Upper lobe of left lung (tissue), 6 donors: ENCODE data around the gene FBXL13. TPM values are rescaled to one million over a fixed set of nuclear protein-coding genes. Genes with fewer than 3 reads are reported as not detected.
"Not testable (repeated sequence)": the region's sequence is repeated elsewhere in the genome, so short reads cannot be mapped to it uniquely, and the experiment has no call there.

Source experiments
- ATAC-seq, 2 donors: fragments of 200-7000 bp; cut with Tn5 transposase; one replicate each; pipeline ENCODE4 v1.9.1; 2022; ENCODE audit warnings: mild to moderate bottlenecking in 2 of 2, moderate library complexity in 2 of 2; ENCODE audit not compliant: low FRiP score in 2 of 2
- DNase-seq, 2 donors: peaks; one replicate each; pipeline ENCODE4 v3.0.0-alpha.2; 2019 to 2020
- H3K27ac ChIP-seq, 4 donors: fragments of 200-600 bp; sonication (generic); one replicate each; pipeline ENCODE4 v1.5.1; 2016 to 2019
- H3K27me3 ChIP-seq, 4 donors: fragments of 200-600 bp; sonication (generic); one replicate each; pipeline ENCODE4 v1.5.1; 2017 to 2019
- H3K36me3 ChIP-seq, 4 donors: fragments of 200-600 bp; sonication (generic); one replicate each; pipeline ENCODE4 v1.5.1; 2016 to 2019
- H3K4me1 ChIP-seq, 4 donors: fragments of 200-600 bp; sonication (generic); one replicate each; pipeline ENCODE4 v1.5.1; 2018 to 2019
- H3K4me3 ChIP-seq, 4 donors: fragments of 200-600 bp; sonication (generic); one replicate each; pipeline ENCODE4 v1.5.1; 2017 to 2019; ENCODE audit warnings: mild to moderate bottlenecking in 2 of 4, moderate library complexity in 1 of 4
- H3K9me3 ChIP-seq, 4 donors: fragments of 200-600 bp; sonication (generic); one replicate each; pipeline ENCODE4 v1.5.1; 2018 to 2019
- CTCF ChIP-seq, 6 experiments: fragments of 450-650 bp in 4 of 6; fragments of 200-600 bp in 2 of 6; sonication (generic) in 2 of 6; IDR thresholded peaks; one replicate each; pipeline ENCODE4 v1.5.1; 2016 to 2019; ENCODE audit warnings: antibody characterized with exemption in 6 of 6
- EP300 ChIP-seq, 4 donors: sonication (generic); formaldehyde crosslinking; IDR thresholded peaks; one replicate each; pipeline ENCODE4 v1.5.1; 2017; ENCODE audit warnings: antibody characterized with exemption in 4 of 4, control low read depth in 2 of 4
- POLR2A ChIP-seq, 4 donors: fragments of 450-650 bp; IDR thresholded peaks; one replicate each; pipeline ENCODE4 v1.5.1; 2016 to 2017; ENCODE audit warnings: antibody characterized with exemption in 4 of 4, mild to moderate bottlenecking in 2 of 4
- POLR2AphosphoS5 ChIP-seq, 2 donors: sonication (generic); formaldehyde crosslinking; IDR thresholded peaks; one replicate each; pipeline ENCODE4 v1.5.1; 2017; ENCODE audit warnings: antibody characterized with exemption in 2 of 2
- whole genome bisulfite sequencing, 2 donors: methylation state at CpG; one replicate each; pipeline ENCODE4 v1.1.5; 2017 to 2018; 5-methylcytosine and 5-hydroxymethylcytosine counted together
- total RNA-seq, 6 donors: library from RNA; depleted of rRNA in 4 of 6; stranded (reverse); fragments of >200 nt in 4 of 6; gene quantifications; one replicate each; pipeline versions ENCODE4 v1.1.0 to v1.2.1, GENCODE V29; 2016 to 2021
- donor health status: DM: no; HTN: no; CAD: no; lungs with moderate emphysema.
- donor health status: DM: no; HTN: yes; CAD: no; lungs with severe emphysema.

Gene FBXL13
- total RNA-seq, 6 donors from 2014 or later = 1.6 to 11.6 (median 2.9) TPM

- H3K36me3 ChIP-seq = no peaks in the 10 kb centered on the region
- H3K27ac ChIP-seq = no peak overlapping the region
- 67 to 75% methylated on average over 1 of the region's 1 CpG for WGBS, 2 donors
- DNase-seq (no peak), ATAC-seq (no peak)
- TF ChIP-seq POLR2A (IDR thresholded peaks at IDR 0.05) (no peak), CTCF (IDR thresholded peaks at IDR 0.05) (no peak), EP300 (IDR thresholded peaks at IDR 0.05) (no peak), POLR2AphosphoS5 (IDR thresholded peaks at IDR 0.05) (no peak)
- H3K4me3 ChIP-seq = no peak overlapping the region
- no peaks in the 10 kb centered on the region for H3K27me3 ChIP-seq
- no peaks in the 10 kb centered on the region for H3K9me3 ChIP-seq
- no peaks in the 10 kb centered on the region for H3K4me1 ChIP-seq
Measured at GRCh38 chr7:103031781-103032180, 42.8 kb downstream of the FBXL13 start.

DNA sequence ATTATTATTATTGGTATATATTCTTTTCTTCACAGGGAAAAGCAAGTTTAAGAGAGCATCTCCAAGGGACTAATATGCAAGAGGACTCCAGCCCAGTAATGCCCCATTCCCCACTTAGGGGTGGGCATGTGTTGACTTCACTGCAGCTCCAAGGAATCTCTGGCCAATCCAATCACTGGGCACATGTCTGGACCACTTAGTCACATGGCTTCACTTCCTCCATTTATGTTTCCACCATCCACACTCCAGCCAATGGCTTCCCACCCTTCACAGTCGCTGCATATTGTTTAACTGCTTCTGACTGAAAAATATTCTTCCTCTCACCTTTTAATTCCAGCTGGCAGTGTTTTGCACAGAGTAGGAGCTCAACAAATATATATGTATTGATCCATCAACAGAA lies 43.6 kb downstream of the FBXL13 start:
- 87 to 97% methylated on average over 1 of the region's 1 CpG for WGBS, 2 donors
- TF ChIP-seq POLR2A (IDR thresholded peaks at IDR 0.05) (no peak), CTCF (IDR thresholded peaks at IDR 0.05) (no peak), POLR2AphosphoS5 (IDR thresholded peaks at IDR 0.05) (no peak), EP300 (IDR thresholded peaks at IDR 0.05) (no peak)
- no peak for DNase-seq

DNA sequence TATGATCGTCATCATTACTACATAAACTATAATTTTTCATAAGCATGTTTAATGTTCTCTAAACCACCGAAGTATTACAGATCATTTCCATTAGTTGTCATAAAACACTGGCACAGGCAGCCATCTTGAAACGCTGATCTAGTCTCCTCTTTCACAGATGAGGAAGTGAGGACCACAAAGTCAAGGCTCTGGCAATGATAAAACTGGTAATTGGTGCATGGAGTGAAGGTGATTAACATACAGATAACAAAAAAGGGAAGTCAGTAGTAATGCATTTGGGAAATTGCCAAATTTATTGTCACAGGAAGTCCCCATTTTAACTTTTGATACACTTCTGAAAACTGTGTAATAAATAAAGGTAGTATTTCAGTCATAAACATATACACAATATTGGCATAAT lies 49.3 kb downstream of the FBXL13 start:
- TF ChIP-seq CTCF (IDR thresholded peaks at IDR 0.05) (no peak), POLR2A (IDR thresholded peaks at IDR 0.05) (no peak), EP300 (IDR thresholded peaks at IDR 0.05) (no peak), POLR2AphosphoS5 (IDR thresholded peaks at IDR 0.05) (no peak)
- DNase-seq (no peak), ATAC-seq (no peak)
- Histone ChIP-seq H3K4me1 (no peaks in the 10 kb centered on the region), H3K9me3 (no peaks in the 10 kb centered on the region), H3K36me3 (no peaks in the 10 kb centered on the region), H3K27me3 (no peaks in the 10 kb centered on the region), H3K27ac (no peak overlapping the region), H3K4me3 (no peak overlapping the region)
- 65 to 68% methylated on average over 3 of the region's 3 CpGs for WGBS, 2 donors

More for the DNA sequence above, 43.6 kb downstream of the FBXL13 start:
- Histone ChIP-seq H3K4me3 (no peak overlapping the region), H3K4me1 (no peaks in the 10 kb centered on the region), H3K36me3 (no peaks in the 10 kb centered on the region), H3K27ac (no peak overlapping the region), H3K27me3 (no peaks in the 10 kb centered on the region), H3K9me3 (no peaks in the 10 kb centered on the region)
- no peak for ATAC-seq

- H3K4me1 ChIP-seq, H3K27ac ChIP-seq, DNase-seq, H3K9me3 ChIP-seq, H3K4me3 ChIP-seq, ATAC-seq, H3K36me3 ChIP-seq, H3K27me3 ChIP-seq: not testable (repeated sequence)
- WGBS, 2 donors = 90 to 92% methylated on average over 1 of the region's 1 CpG
Measured at GRCh38 chr7:103023578-103023977, 51.0 kb downstream of the FBXL13 start.

GRCh38 chr7:103021490-103021889 lies 53.1 kb downstream of the FBXL13 start:
- ATAC-seq, H3K27ac ChIP-seq, H3K9me3 ChIP-seq, H3K36me3 ChIP-seq, H3K27me3 ChIP-seq, H3K4me1 ChIP-seq, DNase-seq, H3K4me3 ChIP-seq: not testable (repeated sequence)
- WGBS, 2 donors = 100% methylated on average over 1 of the region's 1 CpG

GRCh38 chr7:103020876-103021275 lies 53.7 kb downstream of the FBXL13 start:
- DNase-seq, H3K9me3 ChIP-seq, H3K27me3 ChIP-seq, H3K27ac ChIP-seq, ATAC-seq, H3K36me3 ChIP-seq, H3K4me1 ChIP-seq, H3K4me3 ChIP-seq: not testable (repeated sequence)
- 92 to 93% methylated on average over 3 of the region's 3 CpGs for WGBS, 2 donors

DNA sequence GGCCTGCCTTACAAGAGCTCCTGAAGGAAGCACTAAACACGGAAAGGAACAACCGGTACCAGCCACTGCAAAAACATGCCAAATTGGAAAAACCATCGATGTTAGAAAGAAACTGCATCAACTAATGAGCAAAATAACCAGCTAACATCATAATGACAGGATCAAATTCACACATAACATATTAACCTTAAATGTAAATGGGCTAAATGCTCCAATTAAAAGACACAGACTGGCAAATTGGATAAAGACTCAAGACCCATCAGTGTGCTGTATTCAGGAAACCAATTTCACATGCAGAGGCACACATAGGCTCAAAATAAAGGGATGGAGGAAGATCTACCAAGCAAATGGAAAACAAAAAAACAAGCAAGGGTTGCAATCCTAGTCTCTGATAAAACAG lies 56.3 kb downstream of the FBXL13 start:
- not testable (repeated sequence) for H3K27me3 ChIP-seq, H3K27ac ChIP-seq, H3K9me3 ChIP-seq, H3K4me1 ChIP-seq, ATAC-seq, DNase-seq, H3K36me3 ChIP-seq, H3K4me3 ChIP-seq
- 93 to 100% methylated on average over 3 of the region's 3 CpGs for WGBS, 2 donors
